Thymus (tissue), 11 donors: ENCODE results near the gene CSNK1D. TPM values are rescaled to one million over a fixed set of nuclear protein-coding genes. Genes with fewer than 3 reads are reported as not detected.
"Not testable (repeated sequence)": the region's sequence is repeated elsewhere in the genome, so short reads cannot be mapped to it uniquely, and the experiment has no call there.

Experiments
- DNase-seq, 9 donors: peaks; one replicate each; pipeline ENCODE4 v3.0.0-alpha.2; 2013; ENCODE audit warnings: low spot score in 9 of 9, low read depth in 6 of 9, missing footprints in 1 of 9
- H3K27ac ChIP-seq, 2 donors: one replicate each; pipeline ENCODE4 v1.5.1; 2013; ENCODE audit warnings: control low read depth in 1 of 2, low read depth in 1 of 2, low read length in 1 of 2, mild to moderate bottlenecking in 1 of 2, moderate library complexity in 1 of 2
- H3K27me3 ChIP-seq, 2 donors: one replicate each; pipeline ENCODE4 v1.5.1; 2013; ENCODE audit warnings: low read length in 1 of 2; ENCODE audit not compliant: control insufficient read depth in 2 of 2, insufficient read depth in 1 of 2
- H3K36me3 ChIP-seq, 2 donors: one replicate each; pipeline ENCODE4 v1.5.1; 2013; ENCODE audit warnings: low read length in 1 of 2, mild to moderate bottlenecking in 1 of 2, moderate library complexity in 1 of 2; ENCODE audit not compliant: control insufficient read depth in 2 of 2, insufficient read depth in 2 of 2
- H3K4me1 ChIP-seq, 2 donors: one replicate each; pipeline ENCODE4 v1.5.1; 2013; ENCODE audit warnings: low read length in 2 of 2; ENCODE audit not compliant: control insufficient read depth in 2 of 2, insufficient read depth in 2 of 2
- H3K4me3 ChIP-seq, 2 donors: one replicate each; pipeline ENCODE4 v1.5.1; 2013; ENCODE audit warnings: low read length in 2 of 2, control low read depth in 1 of 2, mild to moderate bottlenecking in 1 of 2
- H3K9me3 ChIP-seq, 2 donors: one replicate each; pipeline ENCODE4 v1.5.1; 2013; ENCODE audit warnings: low read length in 1 of 2, mild to moderate bottlenecking in 1 of 2; ENCODE audit not compliant: control insufficient read depth in 2 of 2, insufficient read depth in 1 of 2
- WGBS: extraction: QIAGEN DNeasy Blood & Tissue Kit; methylation state at CpG from one replicate; pipeline ENCODE4 v1.1.7; 2013; 5-methylcytosine and 5-hydroxymethylcytosine counted together
- polyA plus RNA-seq: library from polyadenylated mRNA; stranded (reverse); fragments of 200-250 nt; gene quantifications from one replicate; pipeline ENCODE4 v1.2.3, GENCODE V29; 2013
- total RNA-seq: library from RNA; stranded (reverse); fragments of 120-200 nt; gene quantifications from one replicate; pipeline ENCODE4 v1.2.4, GENCODE V29; 2013
- donor health status: healthy.

The CSNK1D gene
- total and polyA plus RNA-seq, 2 donors = 16.2 to 113 TPM

DNA sequence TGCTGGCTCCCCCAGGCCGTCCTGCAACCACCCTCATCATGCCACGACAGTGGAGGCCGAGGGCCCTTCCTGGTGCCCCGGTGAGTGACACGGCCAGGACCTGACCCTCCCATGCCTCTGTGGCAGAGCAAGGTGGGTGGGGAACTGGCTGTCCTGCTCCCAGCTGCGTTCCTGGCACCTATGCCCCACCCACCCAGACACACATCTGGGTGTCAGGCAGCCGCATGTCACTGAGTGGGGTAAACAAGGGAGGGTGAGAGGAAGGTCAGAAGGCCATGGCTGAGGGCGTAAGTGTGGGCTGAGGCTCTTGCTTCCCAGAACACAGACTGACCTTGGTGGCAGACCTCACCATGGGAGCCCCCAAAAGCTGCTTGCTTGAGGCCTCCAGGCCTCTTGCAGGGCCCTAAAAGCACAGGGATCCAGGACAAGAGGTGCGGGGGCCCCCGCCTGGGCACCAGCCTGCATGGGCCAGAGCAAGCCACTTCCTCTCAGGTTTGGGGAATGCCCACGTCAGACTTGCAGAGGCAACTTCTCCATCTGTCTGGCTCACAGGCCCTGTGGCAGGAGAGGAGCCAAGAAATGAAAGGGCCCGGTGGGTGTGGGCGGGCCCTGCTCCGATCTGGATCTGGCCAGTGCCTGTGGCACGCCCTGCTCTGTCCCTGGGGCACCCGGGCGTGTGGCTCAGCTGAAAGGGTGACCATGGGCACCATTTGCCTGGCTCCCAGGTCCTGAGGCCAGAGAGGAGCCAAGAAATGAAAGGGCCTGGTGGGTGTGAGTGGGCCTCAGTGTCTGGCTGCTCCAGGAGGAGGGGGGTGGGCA, 57.0 kb downstream of the CSNK1D start:
- H3K27me3 ChIP-seq = peaks cover 0 to 19% of the 10 kb centered on the region in 2 donors
- H3K27ac ChIP-seq = peak overlapping the region; percentile 55 to 73
- peak in 1 of 9 donors; percentile 54 for DNase-seq
- peaks cover 0 to 4% of the 10 kb centered on the region in 2 donors for H3K9me3 ChIP-seq
- H3K36me3 ChIP-seq = no peaks in the 10 kb centered on the region
- peaks cover 9 to 25% of the 10 kb centered on the region in 2 donors for H3K4me1 ChIP-seq
- WGBS = 43% methylated on average over 17 of the region's 17 CpGs
- H3K4me3 ChIP-seq = no peak overlapping the region

DNA sequence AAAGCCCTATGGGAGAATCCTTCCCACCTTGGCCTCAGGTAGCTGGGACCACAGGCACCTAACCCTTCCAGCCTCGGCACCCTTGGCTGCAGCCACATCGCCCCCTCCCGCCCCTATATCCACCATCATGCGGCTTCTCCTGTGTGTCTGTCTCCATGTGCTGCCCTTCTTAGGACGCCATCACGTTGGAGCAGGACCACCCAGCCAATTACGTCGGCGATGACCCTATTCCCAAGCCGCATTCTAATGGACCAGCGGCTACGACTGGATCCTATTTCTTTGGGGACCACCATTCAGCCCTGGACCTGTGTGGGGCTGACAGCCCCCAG, 57.6 kb downstream of the CSNK1D start:
- Histone ChIP-seq H3K4me1 (peaks cover 11 to 27% of the 10 kb centered on the region in 2 donors), H3K4me3 (no peak overlapping the region), H3K27me3 (peaks cover 0 to 19% of the 10 kb centered on the region in 2 donors), H3K36me3 (no peaks in the 10 kb centered on the region), H3K9me3 (peaks cover 0 to 4% of the 10 kb centered on the region in 2 donors), H3K27ac (no peak overlapping the region)
- DNase-seq = no peak
- WGBS = 97% methylated on average over 12 of the region's 12 CpGs

DNA sequence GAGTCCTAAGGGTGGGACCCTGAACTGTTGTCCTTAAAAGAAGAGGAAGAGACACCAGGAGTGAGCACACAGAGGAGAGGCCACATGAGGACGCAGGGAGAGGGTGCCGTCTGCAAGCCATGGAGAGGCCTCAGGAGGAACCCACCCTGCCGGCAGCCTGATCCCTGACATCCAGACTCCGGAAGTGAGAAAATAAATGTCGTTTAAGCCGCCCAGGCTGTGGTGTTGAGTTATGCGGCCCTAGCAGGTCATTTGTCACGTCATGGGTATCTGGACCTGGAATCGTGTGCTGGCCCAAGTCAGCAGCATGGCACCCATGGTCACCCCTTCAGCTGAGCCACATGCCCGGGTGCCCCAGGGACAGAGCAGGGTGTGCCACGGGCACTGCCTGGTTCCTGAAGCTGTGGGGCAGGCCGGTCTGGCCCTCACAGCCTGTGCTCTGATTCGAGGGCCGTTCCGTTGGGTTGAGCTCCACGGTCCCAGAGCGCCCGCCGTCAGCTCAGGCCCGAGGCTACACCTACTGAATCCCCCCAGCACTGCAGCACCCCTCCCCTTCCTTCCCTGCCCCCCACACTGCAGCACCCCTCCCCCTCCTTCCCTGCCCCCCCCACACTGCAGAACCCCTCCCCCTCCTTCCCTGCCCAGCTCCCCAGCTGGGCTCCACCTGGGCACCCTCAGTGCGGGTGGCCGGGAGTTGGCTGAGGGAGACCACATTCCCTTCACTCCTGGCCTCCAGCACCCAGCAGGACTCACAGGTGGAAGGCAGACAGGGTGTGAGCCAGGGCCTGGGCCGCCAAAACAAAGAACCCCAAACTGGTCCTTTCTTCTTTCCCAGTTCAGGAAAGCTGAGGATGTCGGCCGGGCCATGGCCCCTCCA, 58.2 kb downstream of the CSNK1D start:
- Histone ChIP-seq H3K9me3 (peaks cover 0 to 4% of the 10 kb centered on the region in 2 donors), H3K27me3 (peaks cover 0 to 19% of the 10 kb centered on the region in 2 donors), H3K4me1 (peaks cover 11 to 27% of the 10 kb centered on the region in 2 donors), H3K27ac (no peak overlapping the region), H3K4me3 (no peak overlapping the region), H3K36me3 (no peaks in the 10 kb centered on the region)
- DNase-seq = no peak
- WGBS = 93% methylated on average over 25 of the region's 25 CpGs

DNA sequence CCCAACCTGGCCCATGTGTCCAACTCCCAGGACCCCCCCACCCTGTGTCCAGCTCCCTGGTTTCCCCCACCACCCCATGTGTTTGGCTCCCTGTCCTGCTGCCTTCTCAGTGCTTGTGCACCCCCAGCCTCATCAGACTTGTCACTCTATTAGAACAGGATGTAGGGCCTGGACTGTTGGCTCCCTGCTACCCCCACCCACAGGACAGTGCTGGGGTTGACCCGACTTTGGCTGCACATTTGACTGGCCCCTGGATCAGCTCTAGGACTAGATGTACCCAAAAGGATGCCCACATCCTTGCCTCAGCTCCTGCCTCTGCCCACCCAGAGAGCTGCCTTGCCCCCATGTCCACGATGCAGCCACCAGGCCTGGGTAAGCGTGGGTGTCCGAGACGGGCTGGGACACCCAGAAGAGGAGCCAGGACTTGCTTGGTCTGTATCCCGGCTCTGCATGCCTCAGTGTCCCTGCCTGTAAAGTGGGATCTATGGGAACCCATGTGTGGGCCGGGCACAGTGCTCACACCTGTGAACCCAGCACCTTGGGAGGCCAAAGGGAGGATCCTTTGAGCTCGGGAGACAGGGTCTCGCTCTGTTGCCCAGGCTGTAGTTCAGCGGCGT, 59.4 kb downstream of the CSNK1D start:
- no peak for DNase-seq

DNA sequence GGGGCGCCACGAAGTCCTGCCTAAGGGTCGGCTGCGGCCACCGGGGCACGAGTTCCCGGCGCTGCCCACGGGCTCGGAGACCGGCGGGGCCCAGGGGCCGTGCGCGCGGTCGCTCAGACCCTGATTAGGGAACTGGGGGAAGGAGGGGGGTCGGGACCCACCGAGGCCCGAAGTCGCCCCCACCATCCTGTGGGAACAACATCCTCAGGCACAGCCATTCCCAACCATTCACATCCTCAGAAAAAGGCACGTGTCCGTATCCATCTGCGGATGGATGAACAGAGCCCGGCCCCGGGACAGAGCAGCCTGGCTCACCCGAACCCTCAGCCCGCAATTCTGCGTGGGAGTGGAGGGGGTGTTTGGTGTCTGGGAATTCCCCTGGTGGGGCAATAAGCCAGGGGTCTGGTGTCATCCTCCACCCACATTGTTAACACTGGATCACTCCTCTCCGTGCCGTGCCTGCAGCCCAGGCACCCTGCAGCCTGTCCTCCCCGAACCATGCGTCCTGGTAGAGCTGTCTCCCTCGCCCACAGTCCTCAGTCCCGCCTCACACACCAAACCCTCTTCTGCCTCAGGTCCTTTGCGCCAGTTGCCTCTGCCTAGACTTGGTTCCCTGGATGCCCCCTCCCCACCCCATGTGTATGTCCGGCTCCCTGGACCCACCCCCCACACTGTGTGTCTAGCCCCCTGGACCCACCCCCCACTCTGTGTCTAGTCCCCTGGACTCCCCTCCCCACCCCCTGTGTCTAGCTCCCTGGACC, 60.1 kb downstream of the CSNK1D start:
- 43% methylated on average over 37 of the region's 37 CpGs for WGBS

More for the DNA sequence above, 59.4 kb downstream of the CSNK1D start:
- Histone ChIP-seq H3K4me3 (no peak overlapping the region), H3K27me3 (peaks cover 0 to 14% of the 10 kb centered on the region in 2 donors), H3K4me1 (peaks cover 11 to 27% of the 10 kb centered on the region in 2 donors), H3K36me3 (no peaks in the 10 kb centered on the region), H3K9me3 (no peaks in the 10 kb centered on the region), H3K27ac (no peak overlapping the region)
- 95% methylated on average over 11 of the region's 11 CpGs for WGBS

DNA sequence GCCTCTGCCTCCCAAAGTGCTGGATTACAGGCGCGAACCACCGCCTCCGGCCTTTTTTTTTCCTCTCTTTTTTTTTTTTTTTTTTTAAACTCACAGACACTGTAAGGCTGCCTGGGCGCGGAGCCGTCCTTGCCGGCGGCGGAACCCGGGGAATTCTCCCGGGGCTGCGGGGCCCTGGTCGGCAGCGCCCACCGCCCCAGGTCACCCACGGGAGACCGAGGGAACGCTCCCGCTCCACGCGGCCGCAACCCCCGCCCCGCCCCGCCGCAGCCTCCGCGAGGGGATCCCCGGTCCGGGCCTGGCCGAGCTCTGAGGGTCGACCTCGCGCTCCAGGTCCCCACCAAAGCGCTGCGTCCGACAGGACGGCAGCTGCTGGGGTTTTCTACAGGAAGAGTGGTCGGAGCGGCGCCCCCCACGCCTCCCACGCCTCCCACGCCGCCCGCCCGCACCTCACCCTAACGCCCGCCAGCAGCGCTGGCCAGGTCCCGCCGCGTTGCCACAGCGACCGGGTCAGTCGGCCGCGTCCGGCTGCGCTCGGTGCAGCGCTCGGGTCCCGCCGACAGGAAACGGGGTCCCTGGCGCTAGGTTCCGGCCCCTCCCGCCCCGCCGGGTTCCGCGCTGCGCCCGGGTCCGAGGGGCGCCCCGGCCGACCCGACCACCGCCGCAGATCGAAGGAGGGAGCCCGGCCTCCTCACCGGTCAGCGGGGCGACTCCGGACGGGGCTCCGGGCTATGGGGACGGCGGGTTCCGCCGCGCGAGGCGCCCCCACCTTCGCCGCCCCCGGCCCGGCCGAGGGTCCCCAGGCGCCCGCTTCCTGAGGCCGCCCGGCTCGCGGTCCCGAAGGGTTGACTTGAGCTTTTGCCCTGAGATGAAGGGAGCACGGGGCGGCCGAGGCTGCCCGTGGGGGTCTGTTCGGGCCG, 60.9 kb downstream of the CSNK1D start, which contains the start of gene CCDC57:
Gene CCDC57 (minus strand): TSS at position 512 of the 920 bp plus-strand sequence. CDS start 10,898 bp downstream, outside the sequence.
- Histone ChIP-seq H3K27ac (peak within 1 kb of the TSS in 1 of 2 donors; percentile 25), H3K36me3 (peaks cover 1 to 3% of the 10 kb centered on the region in 2 donors), H3K27me3 (peaks cover 0 to 14% of the 10 kb centered on the region in 2 donors), H3K4me3 (peak within 1 kb of the TSS; percentile 63 to 91), H3K9me3 (no peaks in the 10 kb centered on the region), H3K4me1 (peaks cover 11 to 27% of the 10 kb centered on the region in 2 donors)
- WGBS = under 1% methylated on average over 116 of the region's 116 CpGs
- DNase-seq = peak in 3 of 9 donors; percentile 60 to 72 (median 60)

More for the DNA sequence above, 60.1 kb downstream of the CSNK1D start:
- peaks cover 11 to 27% of the 10 kb centered on the region in 2 donors for H3K4me1 ChIP-seq
- DNase-seq = no peak
- no peaks in the 10 kb centered on the region for H3K36me3 ChIP-seq
- H3K4me3 ChIP-seq = peak overlapping the region; percentile 36 to 91
- peaks cover 0 to 14% of the 10 kb centered on the region in 2 donors for H3K27me3 ChIP-seq
- peak overlapping the region in 1 of 2 donors; percentile 25 for H3K27ac ChIP-seq
- H3K9me3 ChIP-seq = no peaks in the 10 kb centered on the region

DNA sequence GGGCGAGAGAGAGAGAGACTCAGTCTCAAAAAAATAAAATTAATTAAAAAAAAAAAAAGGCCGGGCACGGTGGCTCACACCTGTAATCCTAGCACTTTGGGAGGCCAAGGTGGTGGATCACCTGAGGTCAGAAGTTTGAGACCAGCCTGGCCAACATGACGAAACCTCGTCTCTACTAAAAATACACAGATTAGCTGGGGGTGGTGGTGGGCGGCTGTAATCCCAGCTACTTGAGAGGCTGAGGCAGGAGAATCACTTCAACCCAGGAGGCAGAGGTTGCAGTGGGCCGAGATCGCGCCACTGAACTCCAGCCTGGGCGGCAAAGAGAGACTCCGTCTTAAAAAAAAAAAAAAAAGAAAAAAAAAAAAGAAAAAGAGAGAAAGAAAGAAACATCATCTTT, 62.8 kb downstream of the CSNK1D start:
- not testable (repeated sequence) for H3K4me3 ChIP-seq, H3K9me3 ChIP-seq, H3K27ac ChIP-seq, DNase-seq, H3K36me3 ChIP-seq
- H3K4me1 ChIP-seq = peaks cover 18 to 24% of the 10 kb centered on the region in 2 donors
- WGBS = 96% methylated on average over 11 of the region's 11 CpGs
- H3K27me3 ChIP-seq = peaks cover 0 to 14% of the 10 kb centered on the region in 2 donors
